ENCODE results near the gene RAB17. TPM values are rescaled to one million over a fixed set of nuclear protein-coding genes. Genes with fewer than 3 reads are reported as not detected.
"Not testable (repeated sequence)": the region's sequence is repeated elsewhere in the genome, so short reads cannot be mapped to it uniquely, and the experiment has no call there.

Gene RAB17
- total RNA-seq, 3 donors from 2014 or later: 39.7 to 43.9 TPM; not detected in 1

- intact Hi-C loops (cut with DNase I; ENCODE audit: low total_unique reads): no loop called here
- no peak for TF ChIP-seq POLR2A (IDR thresholded peaks at IDR 0.05)
- TF ChIP-seq CTCF (IDR thresholded peaks at IDR 0.05): no peak
- no peak for TF ChIP-seq POLR2AphosphoS5 (IDR thresholded peaks at IDR 0.05)
- H3K9me3 ChIP-seq: no peaks in the 10 kb centered on the region
- H3K27ac ChIP-seq: peak overlapping the region; percentile 74 to 91
- peaks cover 3 to 5% of the 10 kb centered on the region in 2 donors for H3K4me1 ChIP-seq
- no peak for DNase-seq (ENCODE audit: low spot score in 2 of 2)
- no peaks in the 10 kb centered on the region for H3K27me3 ChIP-seq
- no peak overlapping the region for H3K4me3 ChIP-seq
- no peaks in the 10 kb centered on the region for H3K36me3 ChIP-seq
These were observed 25.8 kb upstream of the RAB17 start for GRCh38 chr2:237616373-237616733.

DNA sequence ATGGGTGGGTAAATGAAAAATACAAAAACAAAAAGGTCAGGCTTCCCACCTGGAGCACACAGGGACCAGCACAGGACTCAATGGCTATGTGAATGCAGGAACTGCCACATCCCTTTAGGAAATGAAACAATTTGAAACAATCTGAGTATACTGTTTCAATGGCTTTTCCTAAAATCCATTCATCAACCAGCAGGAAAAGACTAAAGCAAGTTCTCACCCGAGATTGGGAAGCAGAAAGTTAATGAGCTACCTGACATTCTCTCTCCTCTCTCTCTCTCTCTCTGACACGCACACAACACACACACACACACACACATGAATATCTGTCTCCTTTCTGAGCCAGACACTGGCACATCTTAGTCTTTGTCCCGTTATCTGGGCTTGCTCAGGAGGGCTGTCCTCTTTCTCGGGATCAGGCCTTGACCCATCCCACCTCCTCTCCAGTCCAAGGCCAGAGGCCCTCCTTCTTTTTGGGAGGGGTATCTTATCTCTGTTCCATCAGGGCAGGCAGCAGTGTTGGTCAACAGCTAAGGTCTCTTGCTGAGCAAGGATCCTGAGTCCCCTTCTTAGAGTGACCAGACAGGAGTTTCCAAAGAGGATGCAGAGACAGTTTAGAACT lies 25.2 kb upstream of the RAB17 start:
- Histone ChIP-seq H3K4me3 (no peak overlapping the region), H3K4me1 (peaks cover 3 to 5% of the 10 kb centered on the region in 2 donors), H3K9me3 (no peaks in the 10 kb centered on the region), H3K27ac (peak overlapping the region; percentile 74 to 91), H3K36me3 (no peaks in the 10 kb centered on the region), H3K27me3 (no peaks in the 10 kb centered on the region)
- intact Hi-C loops (cut with DNase I; ENCODE audit: low total_unique reads): no loop called here
- TF ChIP-seq POLR2A (IDR thresholded peaks at IDR 0.05) (no peak), POLR2AphosphoS5 (IDR thresholded peaks at IDR 0.05) (no peak), CTCF (IDR thresholded peaks at IDR 0.05) (no peak)
- no peak for DNase-seq (ENCODE audit: low spot score in 2 of 2)

GRCh38 chr2:237614151-237614720 lies 23.7 kb upstream of the RAB17 start:
- peaks cover 3 to 5% of the 10 kb centered on the region in 2 donors for H3K4me1 ChIP-seq
- intact Hi-C loops (cut with DNase I; ENCODE audit: low total_unique reads): no loop called here
- no peaks in the 10 kb centered on the region for H3K9me3 ChIP-seq
- no peak overlapping the region for H3K27ac ChIP-seq
- no peaks in the 10 kb centered on the region for H3K27me3 ChIP-seq
- TF ChIP-seq CTCF (IDR thresholded peaks at IDR 0.05) (no peak), POLR2AphosphoS5 (IDR thresholded peaks at IDR 0.05) (no peak), POLR2A (IDR thresholded peaks at IDR 0.05) (no peak)
- no peaks in the 10 kb centered on the region for H3K36me3 ChIP-seq
- no peak overlapping the region for H3K4me3 ChIP-seq
- no peak for DNase-seq (ENCODE audit: low spot score in 2 of 2)

DNA sequence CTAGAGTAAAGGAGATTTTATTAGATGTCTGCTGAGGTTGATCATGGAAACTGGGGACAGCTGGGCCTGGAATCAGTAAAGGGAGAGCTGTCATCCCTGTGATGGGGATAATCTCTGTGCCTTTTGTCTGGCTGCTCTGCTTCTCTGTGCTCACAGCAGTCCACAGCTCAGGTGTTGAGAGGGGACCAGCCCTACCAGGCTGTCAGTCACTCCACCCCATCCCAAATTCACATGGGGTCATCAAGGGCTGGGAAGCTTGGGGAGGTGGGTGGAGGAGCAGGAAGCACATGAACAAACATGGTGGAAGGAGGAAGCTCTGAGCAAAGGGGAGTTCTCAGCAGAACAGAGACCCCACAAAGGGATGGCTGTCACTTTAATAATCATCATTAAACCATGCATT lies 23.1 kb upstream of the RAB17 start:
- TF ChIP-seq POLR2A (IDR thresholded peaks at IDR 0.05) (no peak), POLR2AphosphoS5 (IDR thresholded peaks at IDR 0.05) (no peak), CTCF (IDR thresholded peaks at IDR 0.05) (no peak)
- peaks cover 3 to 5% of the 10 kb centered on the region in 2 donors for H3K4me1 ChIP-seq
- H3K27me3 ChIP-seq: no peaks in the 10 kb centered on the region
- DNase-seq (ENCODE audit: low spot score in 2 of 2): no peak
- H3K27ac ChIP-seq: no peak overlapping the region
- intact Hi-C loops (cut with DNase I; ENCODE audit: low total_unique reads): no loop called here
- no peak overlapping the region for H3K4me3 ChIP-seq
- H3K9me3 ChIP-seq: no peaks in the 10 kb centered on the region
- no peaks in the 10 kb centered on the region for H3K36me3 ChIP-seq

- no peak overlapping the region for H3K27ac ChIP-seq
- intact Hi-C loops (cut with DNase I; ENCODE audit: low total_unique reads): no loop called here
These were observed 22.2 kb upstream of the RAB17 start for GRCh38 chr2:237612527-237613357.

DNA sequence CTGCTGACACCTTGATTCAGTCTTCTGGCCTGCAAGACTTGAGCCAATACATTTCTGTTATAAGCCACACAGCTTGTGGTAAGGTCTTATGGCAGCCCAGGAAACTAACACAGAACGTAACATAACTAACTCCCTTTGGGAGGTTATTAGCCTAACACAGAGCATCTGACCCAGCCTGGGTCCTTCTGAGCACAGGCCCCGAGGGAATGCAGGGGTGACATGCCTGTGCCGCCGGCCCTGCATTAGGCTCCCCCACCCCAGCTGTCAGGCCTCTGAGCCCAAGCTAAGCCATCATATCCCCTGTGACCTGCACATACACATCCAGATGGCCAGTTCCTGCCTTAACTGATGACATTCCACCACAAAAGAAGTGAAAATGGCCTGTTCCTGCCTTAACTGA lies 16.0 kb upstream of the RAB17 start:
- H3K4me3 ChIP-seq; H3K9me3 ChIP-seq; H3K27me3 ChIP-seq; H3K27ac ChIP-seq; H3K36me3 ChIP-seq; H3K4me1 ChIP-seq; intact Hi-C loops (cut with DNase I; ENCODE audit: low total_unique reads); DNase-seq (ENCODE audit: low spot score in 2 of 2): not testable (repeated sequence)

More at GRCh38 chr2:237612527-237613357, 22.2 kb upstream of the RAB17 start:
- TF ChIP-seq CTCF (IDR thresholded peaks at IDR 0.05) (no peak), POLR2A (IDR thresholded peaks at IDR 0.05) (no peak), POLR2AphosphoS5 (IDR thresholded peaks at IDR 0.05) (no peak)
- Histone ChIP-seq H3K36me3 (no peaks in the 10 kb centered on the region), H3K4me3 (no peak overlapping the region), H3K4me1 (peaks cover 3 to 5% of the 10 kb centered on the region in 2 donors), H3K27me3 (no peaks in the 10 kb centered on the region), H3K9me3 (no peaks in the 10 kb centered on the region)
- no peak for DNase-seq (ENCODE audit: low spot score in 2 of 2)
